NCI-H1436 (cell line): ENCODE data around the gene SLC2A5.

Experiments
- DNase-seq: peaks from one replicate; lab custom pipeline; 2025; lab: John Stamatoyannopoulos, UW

SLC2A5 gene

DNA sequence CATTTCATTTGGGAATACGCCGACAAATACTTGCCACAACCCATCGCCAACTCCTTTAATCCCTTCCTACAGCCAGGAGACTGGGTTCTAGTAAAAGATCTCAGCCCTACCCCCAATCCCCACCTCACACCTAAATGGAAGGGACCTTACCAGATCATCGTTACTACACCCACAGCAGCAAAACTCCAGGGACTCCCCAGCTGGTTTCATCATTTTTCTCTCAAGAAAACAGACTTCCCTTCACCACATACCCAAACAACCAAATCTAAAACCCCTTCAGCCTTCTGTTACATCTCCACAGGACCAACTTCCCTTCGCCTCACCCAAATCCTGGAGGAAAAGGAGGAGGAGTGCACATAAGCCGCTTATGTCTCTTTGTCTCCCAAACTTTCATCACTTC lies 23.7 kb upstream of the SLC2A5 start:
- no peak for DNase-seq

DNA sequence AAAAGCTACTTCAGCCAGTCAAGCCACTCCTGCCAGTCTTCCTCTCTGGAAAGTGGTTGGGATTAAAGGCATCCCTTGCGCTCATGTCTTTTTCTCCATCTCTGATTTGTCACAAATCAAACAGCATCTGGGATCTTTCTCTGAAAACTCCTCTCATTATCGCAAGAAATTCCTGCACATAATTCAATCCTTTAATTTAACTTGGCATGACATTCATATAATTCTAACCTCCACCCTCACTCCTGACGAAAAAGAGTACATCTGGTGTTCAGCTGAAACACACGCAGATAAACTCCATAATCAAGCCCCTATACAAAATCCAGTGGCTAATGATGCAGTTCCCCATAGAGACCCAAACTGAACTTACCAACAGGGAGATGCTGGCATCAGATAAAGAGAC lies 19.4 kb upstream of the SLC2A5 start:
- DNase-seq, result no peak

DNA sequence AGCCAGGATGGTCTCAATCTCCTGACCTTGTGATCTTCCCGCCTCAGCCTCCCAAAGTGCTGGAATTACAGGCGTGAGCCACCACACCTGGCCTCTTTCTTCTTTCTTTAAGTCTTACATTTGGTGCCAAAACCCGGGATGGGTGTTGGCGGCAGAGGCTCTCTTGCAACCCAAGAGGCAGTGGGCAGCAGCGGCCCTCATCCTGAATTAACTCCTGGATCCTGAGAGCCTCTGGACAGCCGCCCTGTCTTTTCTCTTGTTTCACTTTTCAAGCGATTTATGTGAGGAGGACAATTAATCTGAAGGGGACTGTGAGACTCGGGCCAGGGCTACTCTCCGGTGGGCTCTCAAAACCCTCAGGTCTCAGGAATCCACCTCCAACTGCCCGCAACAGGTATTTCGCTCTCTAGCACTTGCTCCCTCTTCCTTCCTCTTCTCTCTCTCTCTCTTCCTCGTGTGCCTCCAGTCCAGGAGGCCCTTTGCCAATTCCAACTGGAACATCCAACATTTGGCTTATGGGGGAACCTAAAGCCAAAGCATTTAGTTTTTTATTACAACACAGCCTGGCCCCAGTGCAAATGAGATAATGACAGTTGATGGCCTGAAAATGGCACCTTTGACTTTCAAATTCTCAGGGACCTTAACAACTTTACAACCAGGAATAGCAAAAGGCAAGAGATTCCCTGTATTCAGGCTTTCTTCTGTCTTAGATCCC lies 18.1 kb upstream of the SLC2A5 start:
- no peak for DNase-seq

DNA sequence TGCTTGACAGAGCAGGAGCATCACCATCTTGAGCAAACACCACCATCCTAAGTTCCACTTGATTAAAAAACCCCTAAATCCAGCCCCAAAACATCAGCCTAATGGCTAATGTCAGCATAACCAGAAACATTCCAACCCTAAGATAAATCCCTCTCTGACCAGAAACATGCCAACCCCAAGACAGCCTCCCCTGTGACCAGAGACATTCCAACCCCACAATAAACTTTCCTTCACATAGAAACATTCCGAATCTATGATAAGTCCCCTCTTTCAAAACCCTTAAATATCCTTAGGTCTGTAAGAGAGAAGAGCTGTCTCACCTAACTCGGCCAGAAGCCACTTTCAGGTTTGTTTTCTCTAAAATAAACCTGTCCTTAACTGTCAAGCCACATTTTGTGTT lies 17.4 kb upstream of the SLC2A5 start:
- no peak for DNase-seq

DNA sequence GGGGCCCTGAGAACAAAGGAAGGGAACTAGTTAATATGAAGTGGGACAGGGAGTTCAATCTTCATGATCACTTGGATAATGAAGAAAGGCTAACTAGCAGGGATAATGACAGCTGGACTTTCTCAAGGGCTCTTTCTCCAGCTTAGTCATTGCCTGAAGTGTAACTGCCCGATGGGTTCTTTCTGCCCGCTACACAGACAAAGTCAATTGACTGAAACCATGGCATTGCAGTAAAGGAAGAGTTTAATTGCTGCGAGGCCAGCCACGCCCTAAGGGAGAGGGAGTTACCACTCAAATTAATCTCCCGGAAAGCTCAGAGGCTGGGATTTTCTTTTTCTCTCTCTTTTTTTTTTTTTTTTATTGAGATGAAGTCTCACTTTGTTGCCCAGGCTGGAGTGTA lies 16.6 kb upstream of the SLC2A5 start:
- no peak for DNase-seq

DNA sequence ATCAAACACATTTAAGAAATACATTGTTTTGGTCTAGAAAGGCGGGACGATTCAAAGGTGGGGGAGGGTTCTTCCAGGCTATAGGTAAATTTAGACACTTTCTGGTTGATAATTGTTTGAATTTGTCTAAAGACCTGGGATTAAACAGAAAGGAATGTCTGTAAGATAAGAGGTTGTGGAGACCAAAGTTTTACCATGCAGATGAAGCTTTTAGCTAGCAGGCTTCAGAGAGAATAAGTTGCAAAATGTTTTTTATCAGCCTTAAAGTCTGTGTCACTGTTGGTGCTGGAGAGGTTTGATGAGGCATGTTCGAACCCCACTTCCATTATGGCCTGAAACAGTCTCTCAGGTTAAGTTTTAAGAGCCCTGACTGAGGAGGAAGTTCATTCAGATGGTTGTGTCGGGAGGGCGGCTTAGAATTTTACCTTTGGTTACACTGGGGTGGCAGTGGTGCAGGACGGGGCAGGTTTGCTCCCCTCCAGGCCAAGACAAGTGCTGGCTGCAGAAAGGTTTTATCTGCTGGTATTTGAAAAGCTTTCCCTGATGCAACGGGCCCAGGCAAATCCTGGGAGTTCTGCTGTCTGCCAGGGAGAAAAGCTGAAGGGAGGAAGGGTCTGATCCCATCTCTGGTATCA lies 16.0 kb upstream of the SLC2A5 start:
- DNase-seq, result no peak

DNA sequence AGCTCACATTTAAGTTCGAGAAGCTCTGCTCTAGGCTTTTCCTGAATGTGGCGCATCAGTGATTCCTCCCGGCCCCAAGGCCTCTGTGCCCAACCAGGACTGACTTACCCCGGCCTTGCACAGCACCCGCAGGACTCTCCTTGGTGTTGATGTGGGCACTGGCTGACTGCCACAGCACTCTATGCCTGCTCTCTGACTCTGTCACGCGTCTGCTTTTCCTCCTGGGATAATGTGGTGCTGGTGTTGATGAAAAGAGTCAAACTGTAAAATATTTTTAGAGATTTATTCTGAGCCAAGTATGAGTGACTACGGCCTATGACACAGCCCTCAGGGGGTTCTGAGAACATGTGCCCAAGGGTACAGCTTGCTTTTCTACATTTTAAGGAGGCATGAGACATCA lies 15.5 kb upstream of the SLC2A5 start:
- no peak for DNase-seq

DNA sequence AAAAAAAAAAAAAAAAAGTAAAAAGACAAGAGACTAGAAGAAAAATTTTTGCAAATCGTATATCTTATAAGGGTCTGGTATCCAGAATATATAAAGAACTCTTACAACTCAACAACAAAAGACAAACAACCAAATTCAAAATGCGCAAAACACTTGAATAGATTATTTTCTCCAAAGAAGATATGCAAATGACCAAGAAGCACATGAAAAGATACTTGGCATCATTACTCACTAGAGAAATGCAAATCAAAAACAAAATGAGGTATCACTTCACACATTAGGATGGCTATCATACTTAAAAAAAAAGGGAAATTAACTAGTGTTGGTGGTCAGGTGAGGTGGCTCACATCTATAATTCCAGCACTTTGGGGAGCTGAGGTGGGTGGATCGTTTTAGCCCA lies 12.0 kb upstream of the SLC2A5 start:
- DNase-seq, result no peak

DNA sequence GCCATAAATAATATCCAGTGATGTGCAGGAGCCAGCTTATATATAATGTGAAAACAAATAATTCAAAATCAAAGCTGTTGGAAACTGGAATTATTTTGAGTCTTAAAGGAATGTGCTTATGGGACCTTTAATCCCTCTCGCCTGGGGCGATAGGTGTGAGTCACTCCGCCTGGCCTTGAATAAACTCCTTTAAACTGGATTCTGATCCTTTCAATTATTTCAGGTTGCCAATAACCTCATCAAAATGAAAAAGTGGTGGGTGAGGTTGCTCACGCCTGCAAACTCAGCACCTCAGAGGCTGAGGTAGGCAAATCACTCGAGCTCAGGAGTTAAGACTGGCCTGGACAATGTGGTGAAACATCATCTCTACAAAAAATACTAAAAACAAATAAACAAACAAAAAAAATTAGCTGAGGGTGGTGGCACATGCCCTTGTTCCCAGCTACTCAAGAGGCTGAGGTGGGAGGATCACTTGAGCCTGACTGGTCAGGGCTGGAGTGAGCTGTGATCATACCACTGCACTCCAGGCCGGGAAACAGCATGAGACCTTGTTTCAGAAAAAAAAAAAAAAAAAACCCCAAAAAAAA lies 11.4 kb upstream of the SLC2A5 start:
- no peak for DNase-seq

DNA sequence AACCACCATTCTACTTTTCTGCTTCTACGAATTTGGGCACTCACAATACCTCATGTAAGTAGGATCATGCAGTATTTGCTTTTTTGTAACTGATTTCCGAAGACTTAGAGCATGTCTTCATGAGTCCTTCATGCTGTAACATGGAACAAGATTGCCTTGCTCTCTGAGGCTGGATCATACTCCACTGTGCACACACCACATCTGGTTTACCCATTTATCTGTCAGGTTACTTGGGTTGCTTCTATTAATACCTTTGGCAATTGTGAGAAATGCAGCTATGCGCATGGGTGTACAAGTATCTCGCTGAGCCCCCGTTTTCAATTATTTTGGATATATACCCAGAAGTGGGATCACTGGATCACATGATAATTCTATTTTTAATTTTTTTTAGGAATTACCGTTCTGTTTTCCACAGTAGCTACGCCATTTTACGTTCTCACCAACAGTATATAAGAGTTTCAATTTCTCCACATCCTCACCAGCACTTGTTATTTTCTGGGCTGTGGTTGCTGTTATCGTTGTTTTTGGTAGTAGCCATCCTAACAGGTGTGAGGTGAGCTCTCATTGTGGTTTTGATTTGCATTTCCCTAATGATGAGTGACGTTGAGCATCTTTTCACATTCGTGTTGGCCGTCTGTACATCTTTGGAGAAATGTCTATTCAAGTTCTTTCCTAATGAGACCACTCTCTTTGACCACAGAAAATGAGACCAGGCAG lies 10.7 kb upstream of the SLC2A5 start:
- no peak for DNase-seq

DNA sequence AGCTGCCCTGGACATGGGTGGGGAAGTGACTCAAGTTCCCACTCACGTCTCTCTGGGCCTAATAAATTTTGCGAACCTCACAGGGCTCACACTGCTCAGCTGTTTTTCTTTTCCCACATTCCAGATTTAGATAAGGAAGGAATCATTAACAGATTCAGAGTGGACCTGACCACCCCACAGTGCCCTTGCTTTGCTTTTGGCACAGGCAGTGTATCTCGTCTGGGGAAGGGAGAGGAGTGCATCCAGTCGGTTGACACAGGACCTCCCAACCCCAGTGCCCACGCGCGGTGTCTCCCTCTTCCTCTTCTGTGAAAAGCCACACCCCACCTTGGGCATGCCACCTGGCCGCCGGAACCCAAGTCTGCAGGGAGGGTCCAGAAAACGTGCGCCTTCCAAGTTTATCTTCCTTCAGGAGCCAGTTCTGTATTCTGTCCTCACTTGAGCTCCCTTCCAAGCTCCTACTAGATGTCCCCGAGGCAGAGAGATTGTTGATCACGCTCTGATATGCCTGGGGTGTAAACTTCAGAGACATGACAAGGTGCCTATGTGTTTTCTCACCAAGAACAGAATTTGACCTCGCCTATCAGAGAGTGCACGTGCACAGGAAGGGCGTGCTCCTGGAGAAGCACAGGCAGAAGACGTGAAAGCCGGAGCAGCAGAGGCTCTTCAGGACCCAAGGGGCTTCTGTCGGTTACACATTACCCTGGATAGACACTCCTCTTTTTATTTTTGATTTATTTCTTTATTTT lies 9.5 kb upstream of the SLC2A5 start:
- no peak for DNase-seq

DNA sequence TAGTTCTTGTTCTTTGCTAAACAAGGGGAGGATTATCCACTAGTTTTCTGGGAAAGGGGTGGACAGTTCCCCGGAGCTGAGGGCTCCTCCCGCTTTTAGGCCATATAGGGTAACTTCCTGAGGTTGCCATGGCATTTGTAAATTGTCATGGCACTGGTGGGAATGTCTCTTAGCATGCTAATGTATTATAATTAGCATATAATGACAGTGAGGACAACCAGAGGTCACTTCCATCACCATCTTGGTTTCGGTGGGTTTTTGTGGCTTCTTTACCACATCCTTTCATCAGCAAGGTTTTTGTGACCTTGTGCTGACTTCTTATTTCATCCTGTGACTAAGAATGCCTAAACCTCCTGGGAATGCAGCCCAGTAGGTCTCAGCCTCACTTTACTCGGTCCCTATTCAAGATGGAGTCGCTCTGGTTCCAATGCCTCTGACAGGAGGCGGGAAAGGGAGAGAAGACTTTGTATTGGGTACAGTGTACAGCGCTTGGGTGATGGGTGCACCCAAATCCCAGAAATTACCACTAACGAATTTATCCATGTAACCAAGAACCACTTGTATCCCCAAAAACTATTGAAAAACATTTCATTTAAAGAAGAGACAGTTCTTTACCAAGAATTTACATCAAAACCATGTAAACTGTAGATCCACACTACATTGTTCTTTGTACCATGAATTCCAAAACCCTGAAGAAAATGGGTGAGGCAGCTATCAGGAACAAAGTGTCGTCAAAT lies 8.7 kb upstream of the SLC2A5 start:
- no peak for DNase-seq

DNA sequence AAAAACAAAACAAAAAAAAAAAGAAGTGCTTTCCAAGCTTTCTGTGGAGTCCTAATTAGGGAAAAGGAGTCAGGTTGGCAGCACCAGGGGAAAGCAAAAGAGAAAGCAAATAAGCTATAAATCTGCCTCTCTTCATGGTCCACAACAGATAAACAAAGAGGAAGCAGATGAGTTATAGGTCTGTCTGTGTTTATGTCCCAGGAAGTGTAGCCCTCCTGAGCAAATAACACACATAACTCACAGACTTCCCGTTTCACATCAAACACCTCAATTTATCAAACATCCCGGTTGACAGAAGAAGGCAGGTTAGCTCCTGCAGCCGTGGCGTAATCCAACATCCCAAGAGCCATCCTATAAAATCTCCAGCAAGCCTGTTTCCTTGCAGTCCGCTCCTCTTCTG lies 5.6 kb upstream of the SLC2A5 start:
- DNase-seq, result no peak

DNA sequence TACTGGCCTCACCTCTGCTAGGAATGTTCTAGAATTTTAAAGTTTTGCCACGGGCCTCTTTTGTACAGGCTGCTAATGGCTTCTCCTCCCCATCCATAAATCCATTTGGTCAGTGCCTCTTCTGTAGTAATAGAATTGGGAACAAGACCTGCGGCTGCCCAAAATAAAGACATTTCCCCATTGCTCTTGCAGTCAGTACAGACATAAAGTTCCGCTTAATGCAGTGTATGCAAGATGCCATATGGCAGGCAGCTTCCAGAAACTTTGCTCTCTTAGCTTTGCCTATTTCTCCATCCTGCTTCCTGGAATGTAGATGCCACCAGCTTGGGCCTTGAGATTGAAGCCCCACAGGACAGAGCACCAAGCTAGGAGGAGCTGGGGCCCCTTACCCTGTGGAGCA lies 3.7 kb upstream of the SLC2A5 start:
- DNase-seq, result no peak

DNA sequence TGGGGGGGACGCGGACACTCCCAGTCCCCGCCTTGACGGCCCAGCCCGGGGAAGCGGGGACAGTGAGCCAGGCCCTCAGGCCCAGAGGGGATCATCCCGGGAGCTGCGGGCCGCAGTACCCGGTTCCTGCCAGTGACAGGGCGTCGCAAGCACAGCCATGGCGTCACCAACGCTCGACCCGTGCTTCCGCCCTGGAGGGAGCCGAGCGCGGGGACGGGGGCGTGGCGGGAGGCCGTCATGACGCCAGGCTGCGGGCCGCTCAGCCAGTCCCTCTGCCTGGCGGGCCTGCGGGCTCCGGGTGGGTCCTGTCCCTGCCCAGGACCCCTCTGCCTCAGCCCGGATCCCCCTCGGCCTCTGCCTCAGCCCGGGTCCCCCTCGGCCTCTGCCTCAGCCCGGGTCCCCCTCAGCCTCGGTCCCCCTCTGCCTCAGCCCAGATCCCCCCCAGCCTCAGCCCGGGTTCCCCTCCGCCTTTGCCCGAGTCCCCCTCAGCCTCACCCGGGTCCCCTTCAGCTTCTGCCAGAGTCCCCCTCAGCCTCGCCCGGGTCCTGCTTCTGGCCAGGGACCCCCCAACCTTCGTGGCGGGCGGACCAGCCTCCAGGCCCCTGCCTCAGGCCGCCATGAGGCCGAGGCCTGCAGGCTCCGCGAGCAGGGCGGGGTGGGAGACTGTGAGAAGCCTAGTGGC lies 2.3 kb upstream of the SLC2A5 start:
- DNase-seq, result no peak

DNA sequence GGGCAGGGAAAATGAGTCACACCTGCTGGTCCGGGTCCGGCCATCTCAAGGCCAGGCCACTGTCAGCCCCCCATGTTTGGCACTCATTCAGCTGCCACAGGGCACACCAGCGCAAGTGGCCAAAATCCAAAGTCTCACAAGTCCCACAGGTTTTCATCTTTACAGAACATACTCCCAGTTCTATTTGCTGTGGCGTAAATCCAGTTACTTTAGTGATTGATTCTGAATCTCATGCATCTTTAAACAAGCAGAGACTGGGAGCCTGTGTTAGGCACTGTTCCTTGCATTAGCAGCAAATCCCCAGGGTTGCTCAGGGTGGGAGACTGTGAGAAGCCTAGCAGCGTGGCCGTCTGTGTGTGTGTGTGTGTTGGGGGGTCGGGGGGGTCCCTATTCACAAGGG lies 1.1 kb upstream of the SLC2A5 start:
- no peak for DNase-seq

DNA sequence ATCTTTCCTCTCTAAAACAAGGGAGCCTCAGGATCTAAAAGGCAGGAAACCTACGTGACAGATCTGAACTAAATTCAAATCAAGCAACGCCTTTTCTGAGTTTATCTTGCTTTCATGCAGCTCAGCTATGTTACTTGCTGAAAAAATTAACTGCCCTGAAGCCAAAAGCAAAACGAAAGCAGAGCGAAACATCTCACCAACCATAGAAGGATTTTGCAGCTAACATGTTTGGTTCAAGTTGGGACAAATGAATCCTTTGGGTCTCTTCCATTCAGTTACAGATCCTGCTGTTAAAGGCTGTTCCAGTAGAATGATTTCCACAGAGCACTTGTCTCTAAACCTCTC lies 482 bp downstream of the SLC2A5 start:
- no peak for DNase-seq

DNA sequence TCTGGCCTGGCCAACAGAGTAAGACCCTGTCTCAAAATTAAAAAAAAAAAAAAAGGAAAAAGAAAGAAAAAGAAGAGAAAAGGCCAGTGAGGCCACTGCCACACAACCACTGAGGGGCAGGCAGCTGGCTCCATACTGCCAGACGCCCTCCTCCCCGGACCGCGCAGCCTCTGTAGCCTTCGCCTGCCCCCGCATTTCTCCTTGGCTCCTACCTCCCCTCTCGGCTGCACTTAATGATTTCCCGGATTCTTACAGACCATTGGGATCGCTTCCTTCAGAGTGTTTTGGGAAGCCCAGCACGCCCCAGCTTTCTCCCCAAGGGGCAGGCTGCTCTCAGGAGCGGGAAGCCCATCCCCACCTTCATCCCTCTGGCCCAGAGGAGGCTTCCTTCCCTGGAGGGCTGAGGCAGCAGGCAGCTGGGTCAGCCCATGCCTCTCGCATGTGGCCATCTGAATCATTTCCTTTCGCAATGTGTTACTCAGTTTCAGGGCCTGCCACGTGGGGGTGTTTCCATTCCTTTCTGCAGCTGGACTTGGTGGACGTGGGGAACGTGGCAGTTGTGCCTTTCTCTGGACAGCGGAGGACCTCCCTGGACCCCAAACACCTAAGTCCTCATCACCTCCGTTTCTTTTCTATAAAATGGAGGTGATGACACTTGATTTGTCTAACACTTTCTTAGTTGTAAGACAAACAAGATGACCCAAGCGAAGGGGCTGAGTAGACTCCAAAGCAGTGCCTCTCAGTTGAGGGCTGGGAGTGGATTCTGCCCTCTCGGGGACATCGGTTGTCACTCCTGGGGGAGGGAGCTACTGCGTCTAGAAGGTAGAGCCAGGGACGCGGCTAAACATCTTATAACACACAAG lies 2.3 kb downstream of the SLC2A5 start:
- DNase-seq, result no peak

DNA sequence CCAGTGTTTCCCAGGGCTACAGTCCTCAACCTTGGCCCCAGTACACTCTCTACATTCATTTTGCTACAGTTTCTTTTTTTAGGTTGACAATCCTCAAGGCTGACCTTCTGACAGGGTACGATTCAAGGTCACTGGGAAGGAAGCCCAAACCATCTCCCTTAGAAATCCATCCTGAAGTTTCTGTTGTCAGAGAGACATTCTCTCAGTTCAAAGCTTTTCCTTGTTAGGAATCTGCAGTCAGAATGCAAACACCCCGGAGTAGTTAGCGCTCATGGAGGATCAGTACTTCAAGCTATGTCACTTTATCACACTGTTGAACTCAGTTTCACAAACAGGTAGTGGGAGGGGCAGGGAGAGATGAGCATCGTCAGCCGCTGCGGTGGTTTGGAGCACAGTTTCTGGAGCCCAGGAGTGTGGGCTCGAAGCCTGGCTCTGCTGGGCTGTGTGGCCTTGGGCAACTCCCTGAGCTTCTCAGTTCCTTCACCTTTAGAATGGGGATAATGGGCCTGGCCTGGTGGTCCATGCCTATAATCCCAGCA lies 4.2 kb downstream of the SLC2A5 start:
- no peak for DNase-seq

DNA sequence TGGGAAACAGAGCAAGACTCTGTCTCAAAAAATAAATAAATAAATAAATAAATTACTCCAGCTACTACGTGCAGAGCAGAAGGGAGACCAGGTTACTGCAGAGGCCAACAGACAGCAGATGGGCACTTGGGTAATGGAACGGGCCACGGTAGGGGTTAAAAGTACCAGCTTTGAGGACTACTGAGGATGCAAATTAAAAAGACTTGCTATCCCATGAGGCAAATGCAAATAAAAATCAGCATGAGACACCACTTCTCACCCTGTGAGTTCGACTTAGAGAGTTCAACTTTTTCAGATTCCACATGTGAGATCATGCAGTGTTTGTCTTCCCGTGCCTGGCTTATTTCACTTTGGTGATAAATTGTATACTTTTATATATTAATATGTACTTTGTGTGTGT lies 6.6 kb downstream of the SLC2A5 start:
- DNase-seq, result no peak
